MM.1S (cell line): Measurements from ENCODE around the gene COQ8A.
A peak's percentile ranks its signal among the peaks of the same experiment; 100 is the strongest.

Source experiments
- DNase-seq: peaks from one replicate; pipeline ENCODE4 v3.0.0-alpha.2; 2015
- H2AFZ ChIP-seq: fragments of 300-600 bp; sonication (generic); 2 replicates; pipeline ENCODE4 v1.6.0; 2016; ENCODE audit warnings: antibody characterized with exemption, low read length
- H3F3A ChIP-seq: fragments of 300-600 bp; sonication (generic); 2 replicates; pipeline ENCODE4 v1.6.1; 2016; ENCODE audit warnings: mild to moderate bottlenecking, antibody characterized with exemption, low read length, moderate library complexity, mixed read lengths; ENCODE audit not compliant: insufficient read depth
- H3K27ac ChIP-seq: fragments of 300-600 bp; sonication (generic); 2 replicates; pipeline ENCODE4 v1.5.1; 2016; ENCODE audit warnings: mild to moderate bottlenecking, low read length
- H3K27me3 ChIP-seq: fragments of 300-600 bp; sonication (generic); replicated peaks from 2 replicates; pipeline ENCODE4 v1.6.0; 2016; ENCODE audit warnings: low read length; ENCODE audit not compliant: insufficient read depth
- H3K36me3 ChIP-seq: fragments of 300-600 bp; sonication (generic); replicated peaks from 2 replicates; pipeline ENCODE4 v1.6.1; 2016; ENCODE audit warnings: mild to moderate bottlenecking, low read length, mixed read lengths; ENCODE audit not compliant: insufficient read depth
- H3K4me1 ChIP-seq: fragments of 300-600 bp; sonication (generic); 2 replicates; pipeline ENCODE4 v1.6.1; 2016; ENCODE audit warnings: low read length, mixed read lengths
- H3K4me2 ChIP-seq: fragments of 300-600 bp; sonication (generic); 2 replicates; pipeline ENCODE4 v1.6.0; 2016; ENCODE audit warnings: low read depth, low read length
- H3K4me3 ChIP-seq: fragments of 300-600 bp; sonication (generic); 2 replicates; pipeline ENCODE4 v1.5.1; 2016; ENCODE audit warnings: low read length, mixed read lengths
- H3K79me2 ChIP-seq: fragments of 300-600 bp; sonication (generic); 2 replicates; pipeline ENCODE4 v1.6.1; 2016; ENCODE audit warnings: mixed run types, low read length, mixed read lengths
- H3K9ac ChIP-seq: fragments of 300-600 bp; sonication (generic); 2 replicates; pipeline ENCODE4 v1.6.1; 2016; ENCODE audit warnings: low read length, mixed read lengths
- H3K9me2 ChIP-seq: fragments of 300-600 bp; sonication (generic); replicated peaks from 2 replicates; pipeline ENCODE4 v1.6.1; 2016; ENCODE audit warnings: mild to moderate bottlenecking, low read length, mixed read lengths; ENCODE audit not compliant: insufficient read depth
- H3K9me3 ChIP-seq: fragments of 300-600 bp; sonication (generic); replicated peaks from 2 replicates; pipeline ENCODE4 v1.6.1; 2016; ENCODE audit warnings: mild to moderate bottlenecking, low read length, mixed read lengths; ENCODE audit not compliant: insufficient read depth
- H4K20me1 ChIP-seq: fragments of 300-600 bp; sonication (generic); 2 replicates; pipeline ENCODE4 v1.6.1; 2016; ENCODE audit warnings: mild to moderate bottlenecking, low read length, moderate library complexity, mixed read lengths; ENCODE audit not compliant: insufficient read depth
- EZH2 ChIP-seq: fragments of 300-600 bp; sonication (generic); optimal IDR thresholded peaks from 2 replicates; pipeline ENCODE3; 2017; ENCODE audit warnings: low read depth, mild to moderate bottlenecking, antibody characterized with exemption, low read length, mixed read lengths
- EZH2phosphoT487 ChIP-seq: fragments of 300-600 bp; sonication (generic); IDR thresholded peaks from 2 replicates; pipeline ENCODE4 v1.6.1; 2018; ENCODE audit warnings: antibody characterized with exemption, low read length
- TF ChIP-seq, protein P1 (sequence below): fragments of 300-600 bp; sonication (generic); IDR thresholded peaks from 2 replicates; pipeline ENCODE4 v1.5.1; 2016; ENCODE audit warnings: antibody characterized with exemption, low read length, mixed read lengths

The COQ8A gene

DNA sequence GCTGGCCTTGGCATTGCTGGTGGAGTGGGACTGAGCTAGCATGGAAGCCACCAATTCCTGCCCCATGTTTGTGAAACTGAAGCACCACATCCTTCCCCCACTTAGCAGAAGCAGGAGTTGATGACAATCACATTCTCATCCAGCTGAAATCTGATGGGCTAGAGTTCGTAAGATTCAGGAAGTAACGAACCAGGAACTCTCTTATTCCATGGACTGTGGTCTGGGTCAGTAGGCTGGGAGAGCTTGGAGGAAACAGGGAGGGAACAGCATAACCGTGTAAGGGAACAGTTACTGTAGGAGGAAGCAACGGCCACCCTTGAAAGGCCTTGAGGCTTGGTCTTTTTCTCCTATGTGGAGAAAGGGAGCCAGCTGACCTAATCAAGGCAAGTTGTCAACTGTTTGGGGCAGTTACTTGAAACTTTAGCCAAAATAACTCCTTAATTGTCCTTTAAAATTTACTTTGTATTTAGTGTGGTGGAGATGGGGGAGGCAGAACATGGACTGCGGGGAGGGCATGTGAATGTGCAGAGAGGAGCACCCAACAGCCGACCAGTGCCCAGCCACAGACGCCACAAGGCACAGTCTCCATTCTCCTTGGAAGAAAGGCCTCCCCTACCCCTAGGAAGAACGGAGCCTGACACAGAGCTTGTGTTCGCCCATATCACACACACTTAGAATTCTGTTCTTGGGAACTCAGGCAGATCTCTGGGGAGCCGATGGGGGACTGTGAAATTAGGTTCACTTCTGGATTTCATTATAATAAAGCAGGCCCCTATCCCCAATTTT lies 2.0 kb upstream of the COQ8A start:
- H3K9ac ChIP-seq: peak overlapping the region; percentile 90; the same call in 1 of the 2 replicates
- H3K4me1 ChIP-seq: peaks cover 19% of the 10 kb centered on the region
- peaks cover 17% of the 10 kb centered on the region for H3F3A ChIP-seq
- H3K4me3 ChIP-seq: peak overlapping the region; percentile 81; the same call in 1 of the 2 replicates
- no peak for DNase-seq
- H3K36me3 ChIP-seq: no peaks in the 10 kb centered on the region
- no peaks in the 10 kb centered on the region for H3K27me3 ChIP-seq
- H3K27ac ChIP-seq: peak overlapping the region; percentile 94; the same call in 1 of the 2 replicates
- no peaks in the 10 kb centered on the region for H3K9me2 ChIP-seq
- H3K9me3 ChIP-seq: no peaks in the 10 kb centered on the region; the same call in 1 of the 2 replicates
- H3K79me2 ChIP-seq: peaks cover 30% of the 10 kb centered on the region
- TF ChIP-seq EZH2phosphoT487 (no peak), EZH2 (no peak)
- TF ChIP-seq, protein P1, sequence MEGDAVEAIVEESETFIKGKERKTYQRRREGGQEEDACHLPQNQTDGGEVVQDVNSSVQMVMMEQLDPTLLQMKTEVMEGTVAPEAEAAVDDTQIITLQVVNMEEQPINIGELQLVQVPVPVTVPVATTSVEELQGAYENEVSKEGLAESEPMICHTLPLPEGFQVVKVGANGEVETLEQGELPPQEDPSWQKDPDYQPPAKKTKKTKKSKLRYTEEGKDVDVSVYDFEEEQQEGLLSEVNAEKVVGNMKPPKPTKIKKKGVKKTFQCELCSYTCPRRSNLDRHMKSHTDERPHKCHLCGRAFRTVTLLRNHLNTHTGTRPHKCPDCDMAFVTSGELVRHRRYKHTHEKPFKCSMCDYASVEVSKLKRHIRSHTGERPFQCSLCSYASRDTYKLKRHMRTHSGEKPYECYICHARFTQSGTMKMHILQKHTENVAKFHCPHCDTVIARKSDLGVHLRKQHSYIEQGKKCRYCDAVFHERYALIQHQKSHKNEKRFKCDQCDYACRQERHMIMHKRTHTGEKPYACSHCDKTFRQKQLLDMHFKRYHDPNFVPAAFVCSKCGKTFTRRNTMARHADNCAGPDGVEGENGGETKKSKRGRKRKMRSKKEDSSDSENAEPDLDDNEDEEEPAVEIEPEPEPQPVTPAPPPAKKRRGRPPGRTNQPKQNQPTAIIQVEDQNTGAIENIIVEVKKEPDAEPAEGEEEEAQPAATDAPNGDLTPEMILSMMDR: no peak
- no peaks in the 10 kb centered on the region for H4K20me1 ChIP-seq
- peak overlapping the region; percentile 94 for H3K4me2 ChIP-seq
- peak overlapping the region; percentile 78 for H2AFZ ChIP-seq

DNA sequence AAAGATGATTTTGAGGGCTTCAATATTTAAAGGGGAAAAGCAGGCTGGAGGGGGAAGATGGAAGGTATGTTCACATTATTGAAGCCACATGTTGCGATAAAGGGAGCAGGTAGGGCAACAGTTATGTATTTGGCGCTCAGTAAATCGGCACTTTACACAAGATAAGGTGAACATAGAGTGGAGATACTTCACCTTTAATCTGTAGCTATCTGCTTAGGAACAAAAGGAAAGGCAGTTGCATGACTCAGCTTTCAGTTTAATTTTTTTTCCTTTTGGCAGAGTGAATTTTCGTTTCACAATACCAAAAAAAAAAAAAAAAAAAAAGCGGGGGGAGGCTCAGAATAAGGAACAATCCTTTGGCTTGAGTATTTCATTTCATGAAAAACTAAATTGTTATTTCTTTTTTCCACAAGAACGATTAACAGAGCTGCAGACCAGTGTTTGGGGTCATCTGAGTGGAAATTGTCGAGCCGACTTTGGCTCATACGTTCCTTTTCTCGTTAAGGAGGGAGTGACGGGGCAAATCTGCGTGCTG lies 1.1 kb upstream of the COQ8A start:
- H4K20me1 ChIP-seq: no peaks in the 10 kb centered on the region
- peak overlapping the region; percentile 94 for H3K4me2 ChIP-seq
- TF ChIP-seq, protein P1: no peak
- TF ChIP-seq EZH2 (no peak), EZH2phosphoT487 (no peak)
- H3K9ac ChIP-seq: peak overlapping the region; percentile 90
- H3K4me1 ChIP-seq: peaks cover 19% of the 10 kb centered on the region
- no peaks in the 10 kb centered on the region; the same call in 1 of the 2 replicates for H3K9me3 ChIP-seq
- peaks cover 17% of the 10 kb centered on the region for H3F3A ChIP-seq
- H3K4me3 ChIP-seq: peak overlapping the region; percentile 81
- H3K9me2 ChIP-seq: no peaks in the 10 kb centered on the region
- DNase-seq: peak; percentile 52
- H3K27ac ChIP-seq: peak overlapping the region; percentile 94
- no peaks in the 10 kb centered on the region for H3K27me3 ChIP-seq
- H2AFZ ChIP-seq: peak overlapping the region; percentile 78
- no peaks in the 10 kb centered on the region for H3K36me3 ChIP-seq
- peaks cover 38% of the 10 kb centered on the region for H3K79me2 ChIP-seq

DNA sequence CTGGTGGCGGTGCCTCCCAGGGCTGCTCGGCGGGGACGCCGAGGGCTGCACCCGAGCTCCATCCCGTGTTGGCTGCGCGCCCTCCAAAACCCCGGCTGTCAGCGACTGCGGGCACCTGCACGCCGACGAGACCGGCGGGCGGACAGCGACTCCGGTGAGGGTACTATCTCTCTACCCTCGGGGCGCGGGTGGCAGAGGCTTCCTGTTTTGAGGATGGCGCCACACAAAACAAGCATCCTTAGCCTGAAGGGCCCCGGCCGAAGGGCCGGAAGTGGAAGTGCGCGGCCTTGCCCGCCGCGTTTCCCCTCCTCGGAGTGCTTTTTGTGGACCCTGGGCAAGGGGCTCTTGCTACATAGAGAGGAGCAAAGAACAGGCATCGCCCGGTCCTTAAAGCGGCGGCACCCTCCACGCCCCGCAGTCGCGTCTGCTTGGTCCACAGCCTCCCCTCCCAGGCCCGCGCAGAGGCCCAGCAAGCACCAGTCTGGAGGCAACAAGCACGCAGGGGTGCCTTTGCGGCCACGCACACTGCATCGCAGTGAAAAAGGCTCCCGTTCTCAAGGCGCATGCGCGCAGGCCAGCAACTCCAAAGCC lies 561 bp upstream of the COQ8A start:
- Histone ChIP-seq H3K27me3 (no peaks in the 10 kb centered on the region), H3K9me3 (no peaks in the 10 kb centered on the region), H4K20me1 (no peaks in the 10 kb centered on the region), H3K27ac (peak overlapping the region; percentile 94), H3K4me1 (peaks cover 19% of the 10 kb centered on the region), H3K9me2 (no peaks in the 10 kb centered on the region), H3K36me3 (no peaks in the 10 kb centered on the region), H3K79me2 (peaks cover 44% of the 10 kb centered on the region), H3K4me2 (peak overlapping the region; percentile 94), H2AFZ (peak overlapping the region; percentile 78), H3K4me3 (peak overlapping the region; percentile 81), H3F3A (peaks cover 17% of the 10 kb centered on the region), H3K9ac (peak overlapping the region; percentile 90)
- peak; percentile 87 for DNase-seq
- no peak for TF ChIP-seq EZH2phosphoT487
- TF ChIP-seq, protein P1: no peak
- no peak for TF ChIP-seq EZH2
